Measurements from ENCODE around the gene TRIM41.

- TF ChIP-seq, protein P1, sequence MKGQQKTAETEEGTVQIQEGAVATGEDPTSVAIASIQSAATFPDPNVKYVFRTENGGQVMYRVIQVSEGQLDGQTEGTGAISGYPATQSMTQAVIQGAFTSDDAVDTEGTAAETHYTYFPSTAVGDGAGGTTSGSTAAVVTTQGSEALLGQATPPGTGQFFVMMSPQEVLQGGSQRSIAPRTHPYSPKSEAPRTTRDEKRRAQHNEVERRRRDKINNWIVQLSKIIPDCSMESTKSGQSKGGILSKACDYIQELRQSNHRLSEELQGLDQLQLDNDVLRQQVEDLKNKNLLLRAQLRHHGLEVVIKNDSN (IDR thresholded peaks at IDR 0.05): no peak
- no peak for TF ChIP-seq EP300 (IDR thresholded peaks at IDR 0.05; ENCODE audit: borderline replicate concordance)
- TF ChIP-seq TAF1 (IDR thresholded peaks at IDR 0.05; ENCODE audit: low read depth): no peak
- TF ChIP-seq EGR1 (IDR thresholded peaks at IDR 0.05): no peak
- no peak for TF ChIP-seq CREB1 (IDR thresholded peaks at IDR 0.05; ENCODE audit: low read depth)
- TF ChIP-seq, protein P2, sequence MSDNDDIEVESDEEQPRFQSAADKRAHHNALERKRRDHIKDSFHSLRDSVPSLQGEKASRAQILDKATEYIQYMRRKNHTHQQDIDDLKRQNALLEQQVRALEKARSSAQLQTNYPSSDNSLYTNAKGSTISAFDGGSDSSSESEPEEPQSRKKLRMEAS (IDR thresholded peaks at IDR 0.05): no peak
- no peak for TF ChIP-seq ZBTB7A (IDR thresholded peaks at IDR 0.05; ENCODE audit: low read depth)
- TF ChIP-seq YY1 (IDR thresholded peaks at IDR 0.05; ENCODE audit: low read depth): no peak
- no peak for TF ChIP-seq RAD21 (IDR thresholded peaks at IDR 0.05; ENCODE audit: low read depth)
Measured at GRCh38 chr5:181198106-181198685, 24.9 kb upstream of the TRIM41 start.

Measured in Ishikawa (cell line).